CD4-positive, alpha-beta T cell treated with Interleukin-4 for 1 hour (primary cell): ENCODE results near the gene CFAP251.
A peak's percentile ranks its signal among the peaks of the same experiment; 100 is the strongest.
"Not testable (repeated sequence)": the region's sequence is repeated elsewhere in the genome, so short reads cannot be mapped to it uniquely, and the experiment has no call there.

ENCODE experiments used
- DNase-seq, 2 donors: peaks; one replicate each; pipeline ENCODE4 v3.0.0-alpha.2; 2020 to 2022

Gene CFAP251

GRCh38 chr12:121905746-121906145, 12.6 kb upstream of the CFAP251 start:
- DNase-seq: no peak

- DNase-seq: no peak
Measured at GRCh38 chr12:121908702-121909101, 9.7 kb upstream of the CFAP251 start.

- no peak for DNase-seq
Measured at GRCh38 chr12:121911824-121912585, 6.4 kb upstream of the CFAP251 start.

GRCh38 chr12:121915841-121916321, 2.5 kb upstream of the CFAP251 start:
- no peak for DNase-seq

- DNase-seq: no peak
Measured at GRCh38 chr12:121916719-121917118, 1.7 kb upstream of the CFAP251 start.

GRCh38 chr12:121918679-121919038, 267 bp downstream of the CFAP251 start:
- DNase-seq: no peak

GRCh38 chr12:121921066-121921465, 2.7 kb downstream of the CFAP251 start:
- no peak for DNase-seq

GRCh38 chr12:121925358-121925695, 6.9 kb downstream of the CFAP251 start:
- no peak for DNase-seq

- peak in 1 of 2 donors; percentile 57 for DNase-seq
Measured at GRCh38 chr12:121926874-121927706, 8.7 kb downstream of the CFAP251 start.

GRCh38 chr12:121927813-121928212, 9.4 kb downstream of the CFAP251 start:
- DNase-seq: no peak

- DNase-seq: not testable (repeated sequence)
Measured at GRCh38 chr12:121929545-121929944, 11.2 kb downstream of the CFAP251 start.

GRCh38 chr12:121930862-121931261, 12.5 kb downstream of the CFAP251 start:
- no peak for DNase-seq

GRCh38 chr12:121932176-121932536, 13.8 kb downstream of the CFAP251 start:
- no peak for DNase-seq

- DNase-seq: no peak
Measured at GRCh38 chr12:121932914-121933521, 14.6 kb downstream of the CFAP251 start.

GRCh38 chr12:121933522-121934308, 15.3 kb downstream of the CFAP251 start:
- DNase-seq: no peak

GRCh38 chr12:121934309-121934664, 15.9 kb downstream of the CFAP251 start:
- no peak for DNase-seq

GRCh38 chr12:121937654-121938053, 19.3 kb downstream of the CFAP251 start:
- DNase-seq: no peak

- DNase-seq: no peak
Measured at GRCh38 chr12:121939186-121939585, 20.8 kb downstream of the CFAP251 start.

- DNase-seq: no peak
Measured at GRCh38 chr12:121939992-121940766, 21.8 kb downstream of the CFAP251 start.

- DNase-seq: no peak
Measured at GRCh38 chr12:121942145-121942718, 23.8 kb downstream of the CFAP251 start.

- DNase-seq: no peak
Measured at GRCh38 chr12:121943926-121944325, 25.5 kb downstream of the CFAP251 start.
